HEK293 (cell line): ENCODE data around the gene IRX4.

ENCODE experiments used
- BCL11A ChIP-seq: fragments of 450-650 bp; formaldehyde crosslinking; IDR thresholded peaks from 2 replicates; pipeline ENCODE4 v1.5.1; 2016; ENCODE audit warnings: low read depth, missing biosample characterization, missing genetic modification characterization
- KLF7 ChIP-seq: fragments of 450-650 bp; formaldehyde crosslinking; IDR thresholded peaks from 2 replicates; pipeline ENCODE4 v1.5.1; 2016; ENCODE audit warnings: missing biosample characterization, missing genetic modification characterization, borderline replicate concordance
- KLF9 ChIP-seq: fragments of 450-650 bp; formaldehyde crosslinking; IDR thresholded peaks from 2 replicates; pipeline ENCODE4 v1.5.1; 2016; ENCODE audit warnings: missing biosample characterization, missing genetic modification characterization, low read depth
- SCRT1 ChIP-seq: fragments of 450-650 bp; formaldehyde crosslinking; IDR thresholded peaks from 2 replicates; pipeline ENCODE4 v1.5.1; 2016; ENCODE audit warnings: missing biosample characterization, missing genetic modification characterization, borderline replicate concordance
- TRIM28 ChIP-seq: IDR thresholded peaks from 2 replicates; pipeline ENCODE4 v1.6.1; 2011; ENCODE audit warnings: low read length, control low read depth, borderline replicate concordance
- WT1 ChIP-seq: fragments of 450-650 bp; formaldehyde crosslinking; IDR thresholded peaks from 2 replicates; pipeline ENCODE4 v1.5.1; 2016; ENCODE audit warnings: missing biosample characterization, missing genetic modification characterization
- ZBTB1 ChIP-seq: fragments of 450-650 bp; formaldehyde crosslinking; IDR thresholded peaks from 2 replicates; pipeline ENCODE4 v1.5.1; 2016; ENCODE audit warnings: missing biosample characterization, missing genetic modification characterization
- ZBTB17 ChIP-seq: fragments of 450-650 bp; formaldehyde crosslinking; IDR thresholded peaks from 2 replicates; pipeline ENCODE4 v1.5.1; 2016; ENCODE audit warnings: missing biosample characterization, missing genetic modification characterization
- ZBTB20 ChIP-seq: fragments of 450-650 bp; formaldehyde crosslinking; IDR thresholded peaks from 2 replicates; pipeline ENCODE4 v1.5.1; 2016; ENCODE audit warnings: missing biosample characterization, missing genetic modification characterization
- ZFP41 ChIP-seq: fragments of 450-650 bp; formaldehyde crosslinking; IDR thresholded peaks from 2 replicates; pipeline ENCODE4 v1.5.1; 2016; ENCODE audit warnings: missing biosample characterization, missing genetic modification characterization, borderline replicate concordance
- ZFP69B ChIP-seq: fragments of 450-650 bp; formaldehyde crosslinking; IDR thresholded peaks from 2 replicates; pipeline ENCODE4 v1.5.1; 2016; ENCODE audit warnings: missing biosample characterization, missing genetic modification characterization
- ZIC2 ChIP-seq: fragments of 450-650 bp; formaldehyde crosslinking; IDR thresholded peaks from 2 replicates; pipeline ENCODE4 v1.5.1; 2016; ENCODE audit warnings: missing biosample characterization, missing genetic modification characterization
- ZNF132 ChIP-seq: fragments of 450-650 bp; formaldehyde crosslinking; IDR thresholded peaks from 2 replicates; pipeline ENCODE4 v1.5.1; 2017; ENCODE audit warnings: missing biosample characterization, missing genetic modification characterization, borderline replicate concordance
- ZNF16 ChIP-seq: fragments of 450-650 bp; formaldehyde crosslinking; IDR thresholded peaks from 2 replicates; pipeline ENCODE4 v1.5.1; 2016; ENCODE audit warnings: low read depth, missing biosample characterization, missing genetic modification characterization
- ZNF2 ChIP-seq: fragments of 450-650 bp; formaldehyde crosslinking; IDR thresholded peaks from 2 replicates; pipeline ENCODE4 v1.5.1; 2016; ENCODE audit warnings: missing biosample characterization, missing genetic modification characterization
- ZNF302 ChIP-seq: fragments of 450-650 bp; formaldehyde crosslinking; IDR thresholded peaks from 2 replicates; pipeline ENCODE4 v1.5.1; 2016; ENCODE audit warnings: missing biosample characterization, missing genetic modification characterization, low read depth
- ZNF311 ChIP-seq: fragments of 450-650 bp; formaldehyde crosslinking; IDR thresholded peaks from 2 replicates; pipeline ENCODE4 v1.5.1; 2017; ENCODE audit warnings: missing biosample characterization, missing genetic modification characterization, borderline replicate concordance
- ZNF335 ChIP-seq: fragments of 450-650 bp; formaldehyde crosslinking; conservative IDR thresholded peaks from 2 replicates; pipeline ENCODE4 v1.5.1; 2016; ENCODE audit warnings: missing biosample characterization, missing genetic modification characterization
- ZNF366 ChIP-seq: fragments of 450-650 bp; formaldehyde crosslinking; conservative IDR thresholded peaks from 2 replicates; pipeline ENCODE4 v1.5.1; 2016; ENCODE audit warnings: missing biosample characterization, missing genetic modification characterization
- ZNF423 ChIP-seq: fragments of 450-650 bp; formaldehyde crosslinking; IDR thresholded peaks from 2 replicates; pipeline ENCODE4 v1.5.1; 2016; ENCODE audit warnings: missing biosample characterization, missing genetic modification characterization
- ZNF426 ChIP-seq: fragments of 450-650 bp; formaldehyde crosslinking; IDR thresholded peaks from 2 replicates; pipeline ENCODE4 v1.5.1; 2017; ENCODE audit warnings: missing biosample characterization, missing genetic modification characterization, mild to moderate bottlenecking, inconsistent platforms, moderate library complexity
- ZNF433 ChIP-seq: fragments of 450-650 bp; formaldehyde crosslinking; IDR thresholded peaks from 2 replicates; pipeline ENCODE4 v1.5.1; 2016; ENCODE audit warnings: missing biosample characterization, missing genetic modification characterization, low read depth
- ZNF514 ChIP-seq: fragments of 450-650 bp; formaldehyde crosslinking; IDR thresholded peaks from 2 replicates; pipeline ENCODE4 v1.5.1; 2016; ENCODE audit warnings: missing biosample characterization, missing genetic modification characterization
- ZNF549 ChIP-seq: fragments of 450-650 bp; IDR thresholded peaks from 2 replicates; pipeline ENCODE4 v1.5.1; 2018; ENCODE audit warnings: missing biosample characterization, missing genetic modification characterization, mild to moderate bottlenecking, inconsistent platforms, moderate library complexity
- ZNF561 ChIP-seq: fragments of 450-650 bp; IDR thresholded peaks from 2 replicates; pipeline ENCODE4 v1.5.1; 2018; ENCODE audit warnings: missing biosample characterization, missing genetic modification characterization, borderline replicate concordance
- ZNF610 ChIP-seq: fragments of 450-650 bp; formaldehyde crosslinking; IDR thresholded peaks from 2 replicates; pipeline ENCODE4 v1.5.1; 2016; ENCODE audit warnings: missing biosample characterization, missing genetic modification characterization, borderline replicate concordance
- ZNF629 ChIP-seq: fragments of 450-650 bp; formaldehyde crosslinking; IDR thresholded peaks from 2 replicates; pipeline ENCODE4 v1.5.1; 2017; ENCODE audit warnings: missing biosample characterization, missing genetic modification characterization
- ZNF776 ChIP-seq: fragments of 450-650 bp; formaldehyde crosslinking; IDR thresholded peaks from 2 replicates; pipeline ENCODE4 v1.5.0; 2017; ENCODE audit warnings: missing biosample characterization, missing genetic modification characterization, borderline replicate concordance
- ZNF777 ChIP-seq: fragments of 450-650 bp; formaldehyde crosslinking; IDR thresholded peaks from 2 replicates; pipeline ENCODE4 v1.5.1; 2017; ENCODE audit warnings: missing biosample characterization, missing genetic modification characterization, borderline replicate concordance
- ZNF785 ChIP-seq: fragments of 450-650 bp; formaldehyde crosslinking; IDR thresholded peaks from 2 replicates; pipeline ENCODE4 v1.5.1; 2016; ENCODE audit warnings: missing biosample characterization, missing genetic modification characterization
- ZNF830 ChIP-seq: fragments of 450-650 bp; IDR thresholded peaks from 2 replicates; pipeline ENCODE4 v1.5.0; 2018; ENCODE audit warnings: missing biosample characterization, missing genetic modification characterization, low read depth, mild to moderate bottlenecking, moderate library complexity
- ZNF837 ChIP-seq: fragments of 450-650 bp; formaldehyde crosslinking; IDR thresholded peaks from 2 replicates; pipeline ENCODE4 v1.5.1; 2016; ENCODE audit warnings: missing biosample characterization, missing genetic modification characterization
- TF ChIP-seq, protein P1 (sequence below): sonication (generic); formaldehyde crosslinking; IDR thresholded peaks from 2 replicates; pipeline ENCODE4 v1.8.1; 2022; ENCODE audit warnings: mild to moderate bottlenecking, moderate library complexity, missing genetic modification reagents
- TF ChIP-seq, protein P2 (sequence below): fragments of 450-650 bp; formaldehyde crosslinking; IDR thresholded peaks from 2 replicates; pipeline ENCODE4 v1.5.1; 2017; ENCODE audit warnings: missing biosample characterization, missing genetic modification characterization
- TF ChIP-seq, protein P3 (sequence below): fragments of 450-650 bp; formaldehyde crosslinking; IDR thresholded peaks from 2 replicates; pipeline ENCODE4 v1.5.1; 2016; ENCODE audit warnings: missing biosample characterization, missing genetic modification characterization
- TF ChIP-seq, protein P4 (sequence below): fragments of 450-650 bp; formaldehyde crosslinking; IDR thresholded peaks from 2 replicates; pipeline ENCODE4 v1.5.1; 2016; ENCODE audit warnings: missing biosample characterization, missing genetic modification characterization

Gene IRX4

DNA sequence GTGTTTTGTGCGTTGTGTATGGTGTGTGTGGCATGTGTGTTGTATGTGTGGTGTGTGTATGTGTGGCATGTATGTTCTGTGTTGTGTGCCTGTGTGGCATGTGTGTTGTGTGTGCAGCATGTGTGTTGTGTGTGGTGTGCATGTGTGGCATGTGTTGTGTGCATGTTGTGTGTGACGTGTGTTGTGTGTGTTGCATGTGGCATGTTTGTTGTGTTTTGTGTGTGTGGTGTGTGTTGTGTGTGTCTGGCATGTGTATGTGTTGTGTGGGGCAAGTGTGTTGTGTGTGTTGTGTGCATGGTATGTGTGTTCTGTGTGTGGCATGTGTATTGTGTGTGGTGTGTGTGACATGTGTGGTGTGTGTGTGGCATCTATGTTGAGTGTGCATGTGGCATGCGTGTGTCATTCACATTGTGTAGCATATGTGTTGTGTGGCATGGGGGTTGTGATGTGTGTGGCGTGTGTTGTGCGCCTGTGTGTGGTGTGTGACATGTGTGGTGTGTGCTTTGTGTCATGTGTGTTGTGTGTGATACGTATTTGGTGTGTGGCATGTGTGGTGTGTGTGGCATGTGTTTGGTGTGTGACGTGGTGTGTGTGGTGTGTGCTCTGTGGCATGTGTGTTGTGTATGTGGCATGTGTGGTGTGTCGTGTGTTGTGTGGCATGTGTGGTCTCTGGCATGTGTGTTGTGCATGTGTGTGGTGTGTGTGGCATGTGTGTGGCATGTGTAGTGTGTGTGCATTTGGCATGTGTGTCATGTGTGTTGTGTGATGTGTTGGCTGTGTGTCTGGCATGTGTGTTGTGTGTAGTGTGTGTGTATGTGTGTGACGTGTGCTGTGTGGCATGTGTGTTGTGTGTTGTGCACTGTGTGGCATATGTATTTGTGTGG, 46.6 kb upstream of the IRX4 start (continued):
- TF ChIP-seq, protein P1, sequence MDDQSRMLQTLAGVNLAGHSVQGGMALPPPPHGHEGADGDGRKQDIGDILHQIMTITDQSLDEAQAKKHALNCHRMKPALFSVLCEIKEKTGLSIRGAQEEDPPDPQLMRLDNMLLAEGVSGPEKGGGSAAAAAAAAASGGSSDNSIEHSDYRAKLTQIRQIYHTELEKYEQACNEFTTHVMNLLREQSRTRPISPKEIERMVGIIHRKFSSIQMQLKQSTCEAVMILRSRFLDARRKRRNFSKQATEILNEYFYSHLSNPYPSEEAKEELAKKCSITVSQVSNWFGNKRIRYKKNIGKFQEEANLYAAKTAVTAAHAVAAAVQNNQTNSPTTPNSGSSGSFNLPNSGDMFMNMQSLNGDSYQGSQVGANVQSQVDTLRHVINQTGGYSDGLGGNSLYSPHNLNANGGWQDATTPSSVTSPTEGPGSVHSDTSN (CRISPR knock-in tag), result no peak
- TF ChIP-seq ZIC2 (no peak), ZBTB1 (no peak), ZNF16 (tag by site-specific recombination) (no peak), ZNF549 (tag by site-specific recombination) (no peak), KLF7 (no peak), ZNF561 (tag by site-specific recombination) (no peak), BCL11A (no peak), ZNF610 (no peak), ZFP41 (tag by site-specific recombination) (0 out of 2 replicates have a peak, but pooled peaks have one; percentile 64), WT1 (tag by site-specific recombination) (no peak), ZNF423 (tag by site-specific recombination) (no peak), ZNF830 (no peak), ZBTB17 (no peak), ZNF302 (tag by site-specific recombination) (no peak), ZNF2 (tag by site-specific recombination) (no peak), ZNF837 (tag by site-specific recombination) (no peak; the same call in 1 of the 2 replicates), ZNF785 (peak; percentile 69), ZFP69B (tag by site-specific recombination) (no peak), ZNF629 (no peak), ZNF366 (tag by site-specific recombination) (no peak), ZNF335 (tag by site-specific recombination) (no peak), ZNF776 (tag by site-specific recombination) (no peak), ZNF311 (tag by site-specific recombination) (peak; percentile 98), TRIM28 (no peak), ZNF777 (tag by site-specific recombination) (no peak), ZNF433 (tag by site-specific recombination) (no peak), SCRT1 (no peak), KLF9 (tag by site-specific recombination) (no peak), ZBTB20 (tag by site-specific recombination) (0 out of 2 replicates have a peak, but pooled peaks have one; percentile 30), ZNF132 (tag by site-specific recombination) (no peak), ZNF426 (tag by site-specific recombination) (no peak), ZNF514 (tag by site-specific recombination) (0 out of 2 replicates have a peak, but pooled peaks have one; percentile 36)
- TF ChIP-seq, protein P2, sequence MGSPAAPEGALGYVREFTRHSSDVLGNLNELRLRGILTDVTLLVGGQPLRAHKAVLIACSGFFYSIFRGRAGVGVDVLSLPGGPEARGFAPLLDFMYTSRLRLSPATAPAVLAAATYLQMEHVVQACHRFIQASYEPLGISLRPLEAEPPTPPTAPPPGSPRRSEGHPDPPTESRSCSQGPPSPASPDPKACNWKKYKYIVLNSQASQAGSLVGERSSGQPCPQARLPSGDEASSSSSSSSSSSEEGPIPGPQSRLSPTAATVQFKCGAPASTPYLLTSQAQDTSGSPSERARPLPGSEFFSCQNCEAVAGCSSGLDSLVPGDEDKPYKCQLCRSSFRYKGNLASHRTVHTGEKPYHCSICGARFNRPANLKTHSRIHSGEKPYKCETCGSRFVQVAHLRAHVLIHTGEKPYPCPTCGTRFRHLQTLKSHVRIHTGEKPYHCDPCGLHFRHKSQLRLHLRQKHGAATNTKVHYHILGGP (tag by site-specific recombination), result peak; percentile 36; the same call in 1 of the 2 replicates
- TF ChIP-seq, protein P3, sequence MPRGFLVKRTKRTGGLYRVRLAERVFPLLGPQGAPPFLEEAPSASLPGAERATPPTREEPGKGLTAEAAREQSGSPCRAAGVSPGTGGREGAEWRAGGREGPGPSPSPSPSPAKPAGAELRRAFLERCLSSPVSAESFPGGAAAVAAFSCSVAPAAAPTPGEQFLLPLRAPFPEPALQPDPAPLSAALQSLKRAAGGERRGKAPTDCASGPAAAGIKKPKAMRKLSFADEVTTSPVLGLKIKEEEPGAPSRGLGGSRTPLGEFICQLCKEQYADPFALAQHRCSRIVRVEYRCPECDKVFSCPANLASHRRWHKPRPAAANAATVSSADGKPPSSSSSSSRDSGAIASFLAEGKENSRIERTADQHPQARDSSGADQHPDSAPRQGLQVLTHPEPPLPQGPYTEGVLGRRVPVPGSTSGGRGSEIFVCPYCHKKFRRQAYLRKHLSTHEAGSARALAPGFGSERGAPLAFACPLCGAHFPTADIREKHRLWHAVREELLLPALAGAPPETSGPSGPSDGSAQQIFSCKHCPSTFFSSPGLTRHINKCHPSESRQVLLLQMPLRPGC (tag by site-specific recombination), result peak; percentile 32; the same call in 1 of the 2 replicates
- TF ChIP-seq, protein P4, sequence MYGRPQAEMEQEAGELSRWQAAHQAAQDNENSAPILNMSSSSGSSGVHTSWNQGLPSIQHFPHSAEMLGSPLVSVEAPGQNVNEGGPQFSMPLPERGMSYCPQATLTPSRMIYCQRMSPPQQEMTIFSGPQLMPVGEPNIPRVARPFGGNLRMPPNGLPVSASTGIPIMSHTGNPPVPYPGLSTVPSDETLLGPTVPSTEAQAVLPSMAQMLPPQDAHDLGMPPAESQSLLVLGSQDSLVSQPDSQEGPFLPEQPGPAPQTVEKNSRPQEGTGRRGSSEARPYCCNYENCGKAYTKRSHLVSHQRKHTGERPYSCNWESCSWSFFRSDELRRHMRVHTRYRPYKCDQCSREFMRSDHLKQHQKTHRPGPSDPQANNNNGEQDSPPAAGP, result no peak
